H9 (cell line): ENCODE results near the gene CUBN. TPM values are rescaled to one million over a fixed set of nuclear protein-coding genes. Genes with fewer than 3 reads are reported as not detected.

Source experiments
- DNase-seq: peaks from one replicate; pipeline ENCODE4 v3.0.0-alpha.2; 2017
- H2AFZ ChIP-seq: one replicate; pipeline ENCODE4 v1.6.1; 2013; ENCODE audit warnings: mild to moderate bottlenecking, low read length, control low read depth, moderate library complexity
- H2AK5ac ChIP-seq: 2 replicates; pipeline ENCODE4 v1.6.1; 2013; ENCODE audit warnings: low read length, control low read depth, mixed read lengths; ENCODE audit not compliant: insufficient read length
- H2BK120ac ChIP-seq: one replicate; pipeline ENCODE4 v1.6.1; 2013; ENCODE audit warnings: low read depth, mild to moderate bottlenecking, low read length, control low read depth, inconsistent platforms; ENCODE audit not compliant: poor library complexity, severe bottlenecking
- H2BK12ac ChIP-seq: 2 replicates; pipeline ENCODE4 v1.6.1; 2013; ENCODE audit warnings: low read length, control low read depth, mixed read lengths, low read depth; ENCODE audit not compliant: insufficient read length
- H2BK15ac ChIP-seq: 2 replicates; pipeline ENCODE4 v1.6.1; 2013; ENCODE audit warnings: low read depth, low read length, control low read depth
- H2BK20ac ChIP-seq: one replicate; pipeline ENCODE4 v1.6.1; 2013; ENCODE audit warnings: low read depth, mild to moderate bottlenecking, low read length, control low read depth, inconsistent platforms; ENCODE audit not compliant: poor library complexity, severe bottlenecking
- H2BK5ac ChIP-seq: 2 replicates; pipeline ENCODE4 v1.6.1; 2013; ENCODE audit warnings: low read length, control low read depth, mixed read lengths; ENCODE audit not compliant: insufficient read length
- H3K14ac ChIP-seq: 2 replicates; pipeline ENCODE4 v1.6.1; 2013; ENCODE audit warnings: low read length, control low read depth; ENCODE audit not compliant: insufficient read depth
- H3K18ac ChIP-seq: 2 replicates; pipeline ENCODE4 v1.6.1; 2013; ENCODE audit warnings: low read depth, mild to moderate bottlenecking, mixed read lengths, low read length, control low read depth; ENCODE audit not compliant: insufficient read length
- H3K23ac ChIP-seq: 2 replicates; pipeline ENCODE4 v1.6.1; 2013; ENCODE audit warnings: low read length, control low read depth, mixed read lengths, low read depth; ENCODE audit not compliant: insufficient read length
- H3K23me2 ChIP-seq: 2 replicates; pipeline ENCODE4 v1.6.1; 2013; ENCODE audit warnings: low read depth, mild to moderate bottlenecking, mixed read lengths, low read length, control low read depth; ENCODE audit not compliant: insufficient read length, poor library complexity, severe bottlenecking
- H3K27ac ChIP-seq: 2 replicates; pipeline ENCODE4 v1.5.1; 2013; ENCODE audit warnings: low read length, control low read depth, mixed read lengths, low read depth; ENCODE audit not compliant: insufficient read length
- H3K27me3 ChIP-seq: 2 replicates; pipeline ENCODE4 v1.6.1; 2013; ENCODE audit warnings: low read length, control low read depth, inconsistent platforms; ENCODE audit not compliant: insufficient read depth
- H3K4ac ChIP-seq: 2 replicates; pipeline ENCODE4 v1.6.1; 2013; ENCODE audit warnings: low read depth, mild to moderate bottlenecking, control low read depth, inconsistent platforms, low read length, moderate library complexity
- H3K4me1 ChIP-seq: 2 replicates; pipeline ENCODE4 v1.6.1; 2013; ENCODE audit warnings: low read length, control low read depth, inconsistent platforms; ENCODE audit not compliant: insufficient read depth
- H3K4me2 ChIP-seq: 2 replicates; pipeline ENCODE4 v1.6.1; 2013; ENCODE audit warnings: low read length, control low read depth, mixed read lengths; ENCODE audit not compliant: insufficient read length, insufficient read depth
- H3K56ac ChIP-seq: 2 replicates; pipeline ENCODE4 v1.6.1; 2013; ENCODE audit warnings: low read depth, mild to moderate bottlenecking, mixed read lengths, low read length, control low read depth; ENCODE audit not compliant: insufficient read length
- H3K79me1 ChIP-seq: 2 replicates; pipeline ENCODE4 v1.6.1; 2013; ENCODE audit warnings: low read depth, mild to moderate bottlenecking, moderate library complexity, low read length, control low read depth, inconsistent platforms; ENCODE audit not compliant: insufficient read depth, poor library complexity, severe bottlenecking
- H3K79me2 ChIP-seq: 2 replicates; pipeline ENCODE4 v1.6.1; 2013; ENCODE audit warnings: low read length, control low read depth, inconsistent platforms; ENCODE audit not compliant: insufficient read depth
- H3K9ac ChIP-seq: 2 replicates; pipeline ENCODE4 v1.6.1; 2013; ENCODE audit warnings: low read length, control low read depth, mixed read lengths; ENCODE audit not compliant: insufficient read length; ENCODE audit errors: extremely low read depth
- H3K9me3 ChIP-seq: one replicate; pipeline ENCODE4 v1.6.1; 2013; ENCODE audit warnings: low read depth, low read length, inconsistent platforms; ENCODE audit not compliant: control insufficient read depth
- H3T11ph ChIP-seq: one replicate; pipeline ENCODE4 v1.6.1; 2013; ENCODE audit warnings: mild to moderate bottlenecking, low read length, control low read depth, inconsistent platforms
- H4K20me1 ChIP-seq: one replicate; pipeline ENCODE4 v1.6.1; 2013; ENCODE audit not compliant: control insufficient read depth, insufficient read length, insufficient read depth
- H4K5ac ChIP-seq: 2 replicates; pipeline ENCODE4 v1.6.1; 2013; ENCODE audit warnings: low read depth, mild to moderate bottlenecking, mixed read lengths, low read length, control low read depth; ENCODE audit not compliant: insufficient read length
- H4K8ac ChIP-seq: replicated peaks from 2 replicates; pipeline ENCODE4 v1.6.1; 2013; ENCODE audit warnings: low read length, control low read depth, mixed read lengths, low read depth; ENCODE audit not compliant: insufficient read length
- H4K91ac ChIP-seq: 2 replicates; pipeline ENCODE4 v1.6.1; 2013; ENCODE audit warnings: low read depth, mild to moderate bottlenecking, moderate library complexity, mixed read lengths, low read length, control low read depth; ENCODE audit not compliant: insufficient read length
- H3K27ac Mint-ChIP-seq, 3 experiments: 2 replicates in 2 of 3; 3 replicates in 1 of 3; pipeline ENCODE4 v1.8.0; 2020 to 2021; ENCODE audit warnings: mixed read lengths in 3 of 3, mild to moderate bottlenecking in 1 of 3, moderate library complexity in 1 of 3
- H3K27me3 Mint-ChIP-seq: 2 replicates; pipeline ENCODE4 v1.8.0; 2021; ENCODE audit warnings: low read depth, mild to moderate bottlenecking, moderate library complexity, mixed read lengths
- H3K36me3 Mint-ChIP-seq, 3 experiments: 2 replicates in 2 of 3; 3 replicates in 1 of 3; pipeline ENCODE4 v1.8.0; 2020 to 2021; ENCODE audit warnings: low read depth in 3 of 3, mixed read lengths in 3 of 3; ENCODE audit not compliant: insufficient read depth in 1 of 3
- H3K4me1 Mint-ChIP-seq, 2 experiments: 2 replicates each; pipeline ENCODE4 v1.8.0; 2020; ENCODE audit warnings: mixed read lengths in 2 of 2
- H3K4me3 Mint-ChIP-seq, 2 experiments: 2 replicates in 1 of 2; 3 replicates in 1 of 2; pipeline ENCODE4 v1.8.0; 2020 to 2021; ENCODE audit warnings: mild to moderate bottlenecking in 2 of 2, mixed read lengths in 2 of 2, moderate library complexity in 1 of 2
- H3K9me3 Mint-ChIP-seq, 2 experiments: 2 replicates in 1 of 2; 3 replicates in 1 of 2; pipeline ENCODE4 v1.8.0; 2020; ENCODE audit warnings: mild to moderate bottlenecking in 2 of 2, mixed read lengths in 2 of 2, moderate library complexity in 1 of 2
- CTCF ChIP-seq: fragments of 200-600 bp; sonication (generic); conservative IDR thresholded peaks from 3 replicates; pipeline ENCODE4 v1.8.0; 2021; ENCODE audit warnings: antibody characterized with exemption, mild to moderate bottlenecking
- WGBS: extraction: QIAGEN DNeasy Blood & Tissue Kit; methylation state at CpG from one replicate; pipeline ENCODE4 v1.1.7; 2013; ENCODE audit warnings: missing lambda C conversion rate, low lambda C conversion rate, mixed read lengths; ENCODE audit not compliant: insufficient read length; ENCODE audit errors: extremely low coverage; 5-methylcytosine and 5-hydroxymethylcytosine counted together
- total RNA-seq: library from RNA; stranded (reverse); gene quantifications from 2 replicates; pipeline ENCODE4 v1.2.1, GENCODE V29; 2021

CUBN gene
- total RNA-seq, 1 experiment from 2014 or later, result 0.26 TPM

GRCh38 chr10:16816171-16816570 lies 313.4 kb downstream of the CUBN start:
- Histone ChIP-seq H3K79me1 (no peaks in the 10 kb centered on the region), H3K79me2 (no peaks in the 10 kb centered on the region), H3T11ph (no peak overlapping the region), H4K8ac (no peak overlapping the region), H3K4me2 (peak overlapping the region; percentile 53), H4K91ac (no peak overlapping the region), H3K56ac (no peak overlapping the region), H4K20me1 (no peaks in the 10 kb centered on the region), H3K4me1 (0 out of 2 replicates have a peak, but pooled peaks cover 2% of the 10 kb centered on the region), H3K27me3 (no peaks in the 10 kb centered on the region), H3K23me2 (peaks cover 4% of the 10 kb centered on the region), H3K9me3 (no peaks in the 10 kb centered on the region), H3K14ac (no peak overlapping the region), H2BK12ac (no peak overlapping the region), H3K9ac (no peak overlapping the region), H2AK5ac (no peak overlapping the region), H4K5ac (no peak overlapping the region), H3K4ac (no peak overlapping the region), H2BK20ac (no peak overlapping the region), H2BK5ac (no peak overlapping the region), H2BK120ac (no peak overlapping the region), H3K18ac (no peak overlapping the region), H3K27ac (no peak overlapping the region), H2AFZ (no peak overlapping the region), H3K23ac (no peak overlapping the region), H2BK15ac (no peak overlapping the region)
- TF ChIP-seq CTCF, result no peak
- WGBS, result no CpG with 5 or more reads among the region's 4 CpGs
- Mint-ChIP-seq H3K27ac (no peak overlapping the region), H3K9me3 (peaks cover 3 to 4% of the 10 kb centered on the region in 2 experiments; a peak in 4 of 5 replicates), H3K36me3 (peaks cover 0 to 6% (median 3%) of the 10 kb centered on the region in 3 experiments; a peak in 3 of 7 replicates), H3K4me1 (peaks cover 12 to 14% of the 10 kb centered on the region in 2 experiments), H3K27me3 (peaks cover 9% of the 10 kb centered on the region), H3K4me3 (peak overlapping the region; percentile 90 to 95)
- no peak for DNase-seq
